Skeletal muscle tissue (tissue), 4 donors: ENCODE measurements around the gene VASH2. TPM values are rescaled to one million over a fixed set of nuclear protein-coding genes. Genes with fewer than 3 reads are reported as not detected.

Source experiments
- H3K27ac ChIP-seq: one replicate; pipeline ENCODE4 v1.7.0; 2013; ENCODE audit warnings: mild to moderate bottlenecking, low read depth, low read length, inconsistent platforms
- H3K27me3 ChIP-seq, 3 donors: one replicate each; pipeline ENCODE4 v1.7.0; 2013; ENCODE audit warnings: low read length in 3 of 3; ENCODE audit not compliant: control insufficient read depth in 3 of 3, insufficient read depth in 3 of 3
- H3K36me3 ChIP-seq, 3 donors: one replicate each; pipeline ENCODE4 v1.7.0; 2013; ENCODE audit warnings: low read length in 3 of 3; ENCODE audit not compliant: control insufficient read depth in 3 of 3, insufficient read depth in 3 of 3
- H3K4me1 ChIP-seq, 3 donors: one replicate each; pipeline ENCODE4 v1.7.0; 2013; ENCODE audit warnings: low read length in 3 of 3, mild to moderate bottlenecking in 3 of 3; ENCODE audit not compliant: control insufficient read depth in 3 of 3, insufficient read depth in 3 of 3
- H3K4me3 ChIP-seq, 3 donors: one replicate each; pipeline ENCODE4 v1.7.0; 2013; ENCODE audit warnings: low read length in 3 of 3
- H3K9ac ChIP-seq, 3 donors: one replicate each; pipeline ENCODE4 v1.7.0; 2013; ENCODE audit warnings: low read length in 3 of 3, mild to moderate bottlenecking in 3 of 3, moderate library complexity in 2 of 3, low read depth in 1 of 3
- H3K9me3 ChIP-seq, 3 donors: one replicate each; pipeline ENCODE4 v1.7.0; 2013; ENCODE audit warnings: low read length in 3 of 3; ENCODE audit not compliant: control insufficient read depth in 3 of 3
- total RNA-seq: library from RNA; depleted of rRNA; stranded (reverse); fragments of >200 nt; gene quantifications from one replicate; pipeline ENCODE4 v1.2.3, GENCODE V29; 2014
- donor health status: Osteomylitis.

The VASH2 gene
- total RNA-seq, 1 donor from 2014 or later, result 11.5 TPM

DNA sequence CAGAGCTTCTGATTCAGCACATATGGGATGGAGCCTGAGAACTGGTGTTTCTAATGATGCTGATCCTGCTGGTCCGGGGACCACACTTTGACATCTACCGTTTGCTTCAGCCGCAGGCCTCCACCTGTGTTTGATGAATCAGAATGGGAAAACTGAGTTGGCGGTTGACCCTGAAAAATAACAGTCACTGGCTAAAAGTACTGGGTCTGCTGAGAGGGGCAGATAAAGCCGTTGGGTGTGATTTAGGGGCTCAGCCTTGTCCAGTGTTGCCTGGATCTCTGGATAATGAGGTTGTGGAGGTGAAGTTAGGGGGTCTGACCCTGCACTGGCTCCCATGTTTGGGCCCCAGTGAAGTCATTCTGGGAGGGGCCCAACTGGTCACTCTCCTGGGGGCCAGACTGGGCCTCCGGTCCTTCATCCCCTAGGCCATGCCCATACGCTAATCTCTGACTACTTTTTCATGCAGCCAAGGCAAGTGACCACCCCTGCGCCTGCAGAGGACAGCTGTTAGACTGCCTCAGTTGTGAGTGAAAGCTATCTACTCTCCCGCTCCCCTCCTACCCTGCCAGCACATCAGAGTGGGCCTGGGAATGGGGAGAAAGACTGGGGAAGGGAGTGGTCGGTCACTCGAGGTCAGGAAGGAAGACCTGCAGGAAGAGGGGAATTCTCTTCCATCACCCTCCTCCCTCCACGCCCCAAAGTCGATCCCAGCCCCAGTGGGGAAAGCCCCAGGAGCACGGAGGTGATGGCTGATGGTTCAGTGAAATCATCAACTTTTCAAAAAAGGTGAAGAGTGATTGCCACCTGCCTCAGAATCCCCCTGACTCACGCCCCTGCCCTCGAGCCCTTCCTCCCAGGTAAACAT, 27.7 kb downstream of the VASH2 start:
- peak overlapping the region in 1 of 3 donors; percentile 11 for H3K9ac ChIP-seq
- no peaks in the 10 kb centered on the region for H3K27me3 ChIP-seq
- H3K27ac ChIP-seq, result no peak overlapping the region
- H3K4me3 ChIP-seq, result no peak overlapping the region
- peaks cover 0 to 3% (median 0%) of the 10 kb centered on the region in 3 donors for H3K36me3 ChIP-seq
- H3K9me3 ChIP-seq, result no peaks in the 10 kb centered on the region
- H3K4me1 ChIP-seq, result peaks cover 33 to 46% (median 40%) of the 10 kb centered on the region in 3 donors

DNA sequence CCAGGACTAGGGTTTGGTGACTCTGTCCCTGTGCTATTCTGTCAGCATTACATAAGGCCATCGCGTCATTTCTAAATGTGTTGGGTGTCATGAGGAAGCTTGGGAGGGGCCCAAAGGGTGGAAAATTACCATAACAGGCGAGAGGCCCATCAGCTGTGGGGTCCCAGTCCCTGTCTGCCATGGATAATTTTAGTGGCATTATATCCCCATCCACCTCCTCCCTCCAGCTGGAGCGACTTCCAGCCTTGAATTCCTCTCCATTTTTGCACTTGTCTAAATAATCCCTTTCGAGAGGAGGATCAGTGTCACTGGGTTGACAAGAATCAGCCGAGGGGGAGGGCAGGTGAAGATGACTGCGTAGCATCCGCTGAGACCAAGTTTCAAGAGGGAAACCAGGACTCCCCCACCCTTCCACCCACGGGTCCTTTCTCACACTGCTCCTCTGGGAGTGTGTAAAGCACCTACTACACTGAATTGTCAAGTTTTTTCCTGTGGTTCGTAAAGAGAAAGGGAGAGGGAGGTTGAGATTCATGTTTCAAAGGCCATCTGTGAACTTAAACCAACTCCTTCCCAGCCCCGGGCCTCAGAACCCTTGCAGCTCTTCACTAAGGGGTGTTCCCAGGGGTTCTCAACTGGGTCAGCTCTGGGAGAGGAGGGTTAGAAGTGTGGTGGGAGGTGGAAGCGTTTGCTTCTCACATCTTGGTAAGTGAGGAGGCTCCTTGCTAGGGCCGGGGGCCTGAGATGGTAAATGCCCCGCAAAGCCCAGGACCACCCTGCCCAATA, 29.2 kb downstream of the VASH2 start:
- peaks cover 33 to 46% (median 40%) of the 10 kb centered on the region in 3 donors for H3K4me1 ChIP-seq
- peaks cover 0 to 3% (median 0%) of the 10 kb centered on the region in 3 donors for H3K36me3 ChIP-seq
- H3K27me3 ChIP-seq, result no peaks in the 10 kb centered on the region
- peak overlapping the region; percentile 51 for H3K27ac ChIP-seq
- H3K9ac ChIP-seq, result peak overlapping the region in 1 of 3 donors; percentile 66
- peak overlapping the region in 2 of 3 donors; percentile 14 to 46 for H3K4me3 ChIP-seq
- H3K9me3 ChIP-seq, result no peaks in the 10 kb centered on the region

DNA sequence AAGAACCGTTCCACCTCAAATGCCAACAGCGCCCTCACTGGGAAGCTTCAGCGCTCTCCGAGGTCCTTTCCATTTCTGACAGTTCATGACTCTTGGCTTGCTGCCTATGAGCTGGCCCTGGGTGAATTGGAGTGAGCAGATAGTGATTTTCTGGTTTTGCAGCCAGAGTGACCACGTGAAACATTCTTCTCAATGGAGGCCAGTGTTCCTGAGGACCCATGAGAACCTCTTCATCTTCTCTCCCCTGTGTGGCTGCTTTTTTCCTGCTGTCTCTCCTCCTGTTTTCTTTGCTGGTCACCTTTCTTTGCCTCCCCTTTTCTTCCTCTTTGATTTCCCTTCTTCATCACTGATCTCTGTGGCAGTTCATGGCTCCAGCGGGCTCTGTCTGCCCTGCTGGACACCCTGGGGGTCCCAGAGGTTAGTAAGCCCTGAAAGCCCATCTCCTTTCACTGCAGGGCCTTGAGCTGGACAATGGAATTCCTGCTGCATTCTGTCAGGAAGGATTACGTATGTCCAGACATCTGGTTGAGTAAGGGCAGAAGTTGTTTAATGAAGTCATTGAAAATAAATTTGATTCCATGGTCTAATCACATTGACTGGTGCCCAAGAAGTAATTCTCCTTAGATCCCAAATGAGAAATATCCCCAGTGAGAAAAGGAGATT, 29.9 kb downstream of the VASH2 start:
- no peaks in the 10 kb centered on the region for H3K27me3 ChIP-seq
- H3K4me1 ChIP-seq, result peaks cover 33 to 46% (median 40%) of the 10 kb centered on the region in 3 donors
- peaks cover 0 to 3% (median 0%) of the 10 kb centered on the region in 3 donors for H3K36me3 ChIP-seq
- no peak overlapping the region for H3K4me3 ChIP-seq
- peak overlapping the region in 1 of 3 donors; percentile 25 for H3K9ac ChIP-seq
- H3K9me3 ChIP-seq, result no peaks in the 10 kb centered on the region
- H3K27ac ChIP-seq, result peak overlapping the region; percentile 55

DNA sequence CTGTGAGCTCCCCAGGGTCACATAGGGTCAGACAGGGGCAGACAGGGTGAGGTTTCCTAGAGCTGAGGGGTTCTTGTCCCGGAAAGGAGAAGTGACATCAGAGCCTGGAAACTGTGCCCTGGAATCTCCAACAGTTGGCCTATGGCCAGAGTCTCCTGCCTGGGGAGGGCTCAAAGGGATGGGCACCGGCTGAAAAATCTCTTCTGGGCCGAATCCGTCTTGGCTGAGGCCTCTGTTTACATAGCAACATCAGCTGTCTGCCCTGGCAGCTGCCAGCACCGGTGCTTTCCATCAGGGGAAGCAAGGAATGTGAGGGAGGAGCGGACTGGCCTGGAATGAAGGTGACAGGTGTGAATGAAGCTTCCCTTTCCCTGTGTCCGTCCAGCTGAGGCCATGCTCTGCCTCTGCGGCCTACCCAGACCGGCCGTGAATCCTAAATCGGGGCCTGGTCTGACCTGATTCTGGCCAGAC, 30.7 kb downstream of the VASH2 start:
- H3K27me3 ChIP-seq, result no peaks in the 10 kb centered on the region
- peak overlapping the region; percentile 55 for H3K27ac ChIP-seq
- H3K9ac ChIP-seq, result peak overlapping the region; percentile 8 to 74 (median 21)
- peaks cover 33 to 46% (median 40%) of the 10 kb centered on the region in 3 donors for H3K4me1 ChIP-seq
- H3K4me3 ChIP-seq, result no peak overlapping the region
- H3K36me3 ChIP-seq, result peaks cover 0 to 3% (median 0%) of the 10 kb centered on the region in 3 donors
- no peaks in the 10 kb centered on the region for H3K9me3 ChIP-seq

DNA sequence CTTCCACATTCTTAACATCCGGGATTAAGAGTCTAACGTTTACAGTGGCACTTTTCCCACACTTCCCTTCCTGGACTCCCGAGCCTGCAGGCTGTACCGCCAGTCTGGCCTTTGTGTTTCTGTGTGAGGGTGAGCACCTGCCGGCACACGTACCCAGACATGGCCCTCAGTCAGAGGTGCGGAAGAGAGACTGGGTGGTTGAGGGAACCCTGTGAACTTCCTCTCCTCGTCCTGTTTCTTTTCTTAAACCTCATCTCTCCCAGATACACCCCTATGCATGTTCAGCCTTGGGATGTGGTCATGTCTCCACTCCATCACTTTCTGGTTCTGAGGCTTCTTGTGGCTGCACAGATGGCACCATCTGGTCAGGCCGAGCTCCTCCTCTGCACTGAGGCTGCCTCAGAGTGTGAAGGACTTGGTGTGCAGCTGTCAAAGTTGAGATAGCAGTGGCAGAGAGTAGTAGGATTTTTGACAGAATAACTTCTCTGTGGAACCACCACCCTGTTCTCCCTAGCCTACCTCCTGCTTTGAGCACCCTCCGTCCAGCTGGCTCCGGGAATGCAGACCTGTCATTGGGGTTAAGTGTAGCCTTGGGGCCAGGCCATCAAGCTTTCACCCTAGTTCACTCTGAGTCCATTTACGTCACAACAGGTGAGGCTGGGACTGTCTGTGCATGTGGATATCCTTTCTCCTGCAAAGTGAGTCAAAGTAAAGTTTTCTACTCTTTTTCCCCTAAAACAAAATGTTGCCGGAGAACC, 31.4 kb downstream of the VASH2 start:
- peak overlapping the region; percentile 8 to 74 (median 27) for H3K9ac ChIP-seq
- H3K36me3 ChIP-seq, result no peaks in the 10 kb centered on the region
- H3K27me3 ChIP-seq, result no peaks in the 10 kb centered on the region
- H3K27ac ChIP-seq, result peak overlapping the region; percentile 55
- H3K4me3 ChIP-seq, result no peak overlapping the region
- no peaks in the 10 kb centered on the region for H3K9me3 ChIP-seq
- H3K4me1 ChIP-seq, result peaks cover 33 to 46% (median 40%) of the 10 kb centered on the region in 3 donors

DNA sequence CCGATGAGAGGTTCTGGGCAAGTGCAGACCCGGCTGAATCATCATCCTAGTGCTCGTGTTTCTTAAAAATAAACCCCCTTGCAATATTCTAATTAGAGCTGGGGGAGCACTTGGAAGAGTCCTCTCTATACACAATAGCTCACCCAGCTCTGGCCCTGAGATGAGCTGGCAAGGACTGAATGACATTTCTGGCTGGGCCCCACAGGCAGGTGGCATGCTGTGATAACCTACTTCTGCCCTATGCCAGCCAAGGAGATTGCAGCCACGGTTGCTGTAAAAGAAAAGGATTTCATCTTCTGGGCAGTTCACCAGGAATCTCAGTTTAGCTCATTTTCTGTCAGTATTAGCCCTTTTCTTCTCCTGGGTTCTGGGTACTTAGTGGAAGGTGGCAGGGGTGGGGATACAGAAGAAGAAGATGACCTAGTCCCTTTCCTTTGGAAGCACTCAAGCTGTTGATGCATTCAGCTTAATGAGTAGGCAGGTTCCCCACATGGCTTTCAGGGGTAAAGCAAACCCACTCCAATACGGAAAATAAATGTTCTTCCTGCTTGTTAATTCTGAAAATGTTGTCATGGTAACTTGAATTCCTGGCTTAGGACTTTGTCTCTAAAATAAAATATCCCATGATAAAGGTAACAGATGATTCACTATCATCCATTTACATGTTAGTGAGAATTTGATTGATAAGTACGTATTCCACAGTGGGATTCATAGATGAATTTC, 32.2 kb downstream of the VASH2 start:
- H3K27ac ChIP-seq, result no peak overlapping the region
- no peaks in the 10 kb centered on the region for H3K27me3 ChIP-seq
- H3K9ac ChIP-seq, result no peak overlapping the region
- H3K4me1 ChIP-seq, result peaks cover 33 to 46% (median 40%) of the 10 kb centered on the region in 3 donors
- no peaks in the 10 kb centered on the region for H3K36me3 ChIP-seq
- no peak overlapping the region for H3K4me3 ChIP-seq
- no peaks in the 10 kb centered on the region for H3K9me3 ChIP-seq

DNA sequence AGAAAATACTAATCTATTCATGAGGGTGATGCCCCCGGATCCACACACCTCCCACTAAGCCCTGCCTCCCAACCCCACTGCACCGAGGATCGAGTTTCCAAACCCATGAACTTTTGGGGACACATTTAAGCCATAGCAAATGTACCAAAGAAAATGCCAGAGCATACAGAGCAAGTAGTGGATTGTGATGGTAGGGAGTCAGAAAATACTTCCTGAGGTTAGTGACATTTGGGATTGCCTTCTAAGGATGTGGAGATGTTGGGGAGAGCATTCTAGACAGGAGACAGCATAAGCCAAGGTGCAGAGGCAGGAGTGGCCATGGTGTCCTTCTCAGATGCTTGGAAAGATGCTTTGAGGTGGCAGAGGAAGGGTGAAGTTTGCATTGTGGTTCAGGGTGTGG, 33.1 kb downstream of the VASH2 start:
- H3K36me3 ChIP-seq, result no peaks in the 10 kb centered on the region
- no peak overlapping the region for H3K27ac ChIP-seq
- no peak overlapping the region for H3K4me3 ChIP-seq
- H3K9ac ChIP-seq, result no peak overlapping the region
- peaks cover 33 to 42% (median 40%) of the 10 kb centered on the region in 3 donors for H3K4me1 ChIP-seq
- no peaks in the 10 kb centered on the region for H3K9me3 ChIP-seq
- no peaks in the 10 kb centered on the region for H3K27me3 ChIP-seq

DNA sequence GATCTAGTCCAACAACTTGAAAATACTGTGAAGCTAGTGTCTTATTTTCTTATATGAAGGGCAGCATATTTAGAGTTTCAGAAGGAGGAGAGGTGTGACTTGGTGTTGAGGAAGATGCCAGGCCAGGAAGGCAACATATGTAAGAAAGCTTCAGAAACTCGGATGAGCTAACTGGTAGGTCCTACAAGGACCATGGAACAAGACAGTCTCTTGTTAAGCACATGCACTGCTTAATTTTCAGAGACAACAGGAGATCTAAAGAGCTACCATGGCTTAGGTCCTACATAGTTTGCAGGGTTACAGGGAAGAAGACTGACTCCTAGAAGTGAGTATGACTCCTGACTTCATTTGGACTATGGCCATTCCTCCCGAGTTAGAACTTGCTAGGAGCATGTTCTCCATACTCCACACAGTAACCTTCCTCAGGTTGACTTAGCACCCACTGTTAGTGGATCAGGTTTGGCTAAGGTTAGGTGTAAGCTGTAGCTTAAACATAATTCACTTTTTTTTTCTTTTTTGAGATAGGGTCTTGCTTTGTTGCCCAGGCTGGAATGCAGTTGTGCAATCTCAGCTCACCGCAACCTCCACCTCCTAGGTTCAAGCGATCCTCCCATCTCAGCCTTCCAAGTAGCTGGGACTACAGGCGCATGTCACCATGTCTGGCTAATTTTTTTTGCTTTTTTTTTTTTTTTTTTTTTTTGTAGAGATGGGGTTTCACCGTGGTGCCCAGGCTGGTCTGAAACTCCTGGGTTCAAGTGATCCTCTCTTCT, 34.4 kb downstream of the VASH2 start:
- no peaks in the 10 kb centered on the region for H3K36me3 ChIP-seq
- H3K4me3 ChIP-seq, result no peak overlapping the region
- peaks cover 21 to 30% (median 27%) of the 10 kb centered on the region in 3 donors for H3K4me1 ChIP-seq
- H3K27me3 ChIP-seq, result no peaks in the 10 kb centered on the region
- no peaks in the 10 kb centered on the region for H3K9me3 ChIP-seq
- H3K9ac ChIP-seq, result no peak overlapping the region
- H3K27ac ChIP-seq, result no peak overlapping the region
